NCI-H1417 (cell line): ENCODE measurements around the gene BLVRB.
"Not testable (repeated sequence)": the region's sequence is repeated elsewhere in the genome, so short reads cannot be mapped to it uniquely, and the experiment has no call there.

Experiments
- DNase-seq, 3 experiments: peaks; one replicate each; lab custom pipeline; 2025; lab: John Stamatoyannopoulos, UW

The BLVRB gene

GRCh38 chr19:40449506-40449905 lies 16.0 kb downstream of the BLVRB start:
- no peak for DNase-seq

GRCh38 chr19:40446263-40446784 lies 19.2 kb downstream of the BLVRB start:
- DNase-seq: no peak

DNA sequence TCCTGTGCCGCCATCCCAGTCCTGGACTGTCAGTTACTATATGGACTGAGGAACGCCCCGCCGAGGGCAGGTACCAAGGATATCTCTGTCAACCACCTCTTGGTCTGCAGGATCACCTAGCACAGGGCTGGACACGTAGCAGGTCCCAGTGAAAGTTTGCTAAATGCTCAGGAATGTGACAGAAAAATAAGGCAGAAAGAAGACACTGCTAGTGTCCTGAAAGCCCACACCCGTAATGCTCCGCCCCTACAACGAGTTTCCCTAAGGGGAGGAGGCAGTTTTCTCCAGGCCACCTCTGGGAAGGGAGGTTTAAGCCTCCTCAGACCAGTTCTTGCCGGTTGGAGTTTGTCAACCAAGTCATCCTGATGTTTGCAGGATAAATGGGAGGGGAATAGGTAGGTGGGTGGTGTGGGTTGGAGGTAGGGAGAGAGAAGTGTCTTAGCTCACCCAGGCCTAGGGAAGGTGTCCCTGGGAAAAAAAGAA lies 19.7 kb downstream of the BLVRB start:
- DNase-seq: no peak

- no peak for DNase-seq
These were observed 20.7 kb downstream of the BLVRB start for GRCh38 chr19:40444825-40445312.

GRCh38 chr19:40444000-40444824 lies 21.3 kb downstream of the BLVRB start, which contains the start of gene SERTAD3:
SERTAD3 (minus strand) TSS chr19:40444335; CDS start chr19:40442080, 2,255 bp downstream.
- DNase-seq: peak; percentile 98 to 99 (median 98)

GRCh38 chr19:40443131-40443999 lies 22.2 kb downstream of the BLVRB start:
- peak; percentile 96 to 99 (median 99) for DNase-seq

DNA sequence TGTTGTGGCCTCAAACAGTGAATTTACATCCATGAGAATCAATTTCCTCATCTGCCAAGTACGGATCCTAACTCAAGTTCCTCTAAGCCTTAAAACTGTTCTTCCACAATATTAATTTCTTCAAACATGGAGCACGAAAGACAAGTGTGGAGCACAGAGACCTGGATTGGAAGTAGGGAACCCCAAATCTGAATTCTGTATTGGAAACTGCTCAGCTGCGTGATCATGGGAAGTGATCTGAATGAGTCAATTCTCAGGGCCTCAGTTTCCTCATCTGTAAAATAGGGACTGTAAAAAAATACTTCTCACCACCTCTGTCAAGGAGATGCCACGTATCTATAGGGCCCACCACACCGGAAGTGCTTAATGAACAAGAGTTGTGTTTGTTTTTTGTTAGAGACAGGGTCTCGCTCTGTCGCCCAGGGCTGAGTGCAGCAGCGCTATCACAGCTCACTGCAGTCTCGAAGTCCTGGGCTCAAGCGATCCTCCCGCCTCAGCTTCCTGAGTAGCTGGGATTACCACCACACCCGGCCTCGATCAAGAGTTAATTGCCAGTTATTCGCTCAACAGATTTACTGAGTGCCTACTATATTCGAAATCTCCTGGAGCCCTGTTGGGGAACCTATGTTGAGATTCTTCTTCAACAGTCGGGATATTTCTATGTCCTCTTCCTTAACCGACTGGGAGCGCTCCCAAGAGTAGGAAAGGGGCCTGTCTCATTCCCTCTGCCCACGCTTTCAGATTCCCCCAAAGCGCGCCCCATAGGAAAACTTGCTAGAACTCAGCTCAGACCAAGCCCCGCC lies 23.0 kb downstream of the BLVRB start:
- DNase-seq: no peak

- no peak for DNase-seq
These were observed 23.8 kb downstream of the BLVRB start for GRCh38 chr19:40441719-40442253.

DNA sequence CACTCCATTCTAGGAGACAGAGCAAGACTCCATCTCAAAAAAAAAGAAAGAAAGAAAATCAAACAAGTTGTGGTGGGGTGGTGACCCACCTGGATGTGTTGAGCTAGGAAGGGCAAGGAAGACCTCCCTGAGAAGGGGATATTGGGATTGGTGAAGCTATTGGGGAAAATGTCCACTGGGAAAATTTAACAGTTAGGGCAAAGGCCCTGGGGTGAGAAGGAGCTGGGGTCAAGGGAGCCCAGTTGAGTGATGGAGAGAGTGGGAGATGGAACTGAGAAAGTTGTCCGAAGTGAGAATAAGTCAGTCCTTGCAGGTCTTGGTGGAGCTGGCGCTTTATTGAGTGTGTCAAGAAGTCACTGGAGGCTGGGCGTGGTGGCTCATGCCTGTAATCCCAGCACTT lies 27.3 kb downstream of the BLVRB start:
- DNase-seq: no peak

DNA sequence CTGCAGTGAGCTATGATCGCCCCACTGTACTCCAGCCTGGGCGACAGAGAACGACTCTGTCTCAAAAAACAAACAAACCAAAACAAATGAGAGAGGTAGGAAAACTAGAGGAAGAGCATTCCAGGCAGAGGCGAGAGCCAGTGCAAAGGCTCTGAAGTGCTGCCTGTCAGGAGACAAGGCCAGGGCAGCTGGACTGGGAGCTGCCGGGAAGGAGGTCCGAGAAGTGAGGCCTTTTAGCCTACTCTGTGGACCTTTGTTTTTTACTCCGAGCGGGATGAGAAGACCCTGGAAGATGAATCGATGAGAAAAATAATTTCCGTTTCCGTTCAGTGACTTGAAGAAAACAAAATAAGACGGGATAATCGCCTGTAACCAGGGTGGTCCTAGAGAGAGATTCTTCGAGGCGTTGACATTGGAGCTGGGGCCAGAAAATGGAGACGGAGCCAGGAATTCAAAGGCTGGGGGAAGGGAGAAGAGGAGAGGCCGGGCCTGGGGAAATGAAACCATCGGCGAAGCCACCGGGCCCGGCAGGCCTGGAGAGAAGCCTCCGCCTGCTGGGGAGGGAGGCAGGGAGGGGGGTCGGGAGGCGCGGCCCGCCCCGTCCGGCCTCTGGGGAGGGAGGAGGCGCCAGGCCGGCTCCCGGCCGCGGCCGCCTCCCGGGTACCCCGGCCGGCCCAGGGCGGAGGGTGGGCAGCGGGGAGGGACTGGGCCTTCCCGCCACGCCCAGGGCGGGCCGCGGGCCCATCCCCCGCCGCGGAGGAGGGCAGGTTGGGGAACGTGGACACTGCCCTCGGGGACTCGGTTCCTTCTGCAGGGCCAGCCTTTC lies 31.9 kb downstream of the BLVRB start:
- DNase-seq: peak; percentile 77 to 87 (median 83)

DNA sequence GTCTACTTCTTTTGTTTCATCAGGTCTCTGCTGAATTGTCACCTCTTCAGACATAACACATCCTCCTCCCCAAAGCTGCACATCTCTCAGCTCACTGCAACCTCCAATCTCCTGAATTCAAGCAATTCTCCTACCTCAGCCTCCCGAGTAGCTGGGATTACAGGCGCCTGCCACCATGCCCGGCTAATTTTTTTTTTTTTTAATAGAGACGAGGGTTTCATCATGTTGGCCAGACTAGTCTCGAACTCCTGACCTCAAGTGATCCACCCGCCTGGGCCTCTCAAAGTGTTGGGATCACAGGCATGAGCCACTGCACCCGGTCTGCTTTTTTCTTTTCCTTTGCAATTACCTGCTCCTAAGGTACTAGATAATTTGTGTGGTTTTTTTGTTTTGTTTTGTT lies 32.8 kb downstream of the BLVRB start:
- DNase-seq: peak in 1 of 3 experiments; percentile 21

DNA sequence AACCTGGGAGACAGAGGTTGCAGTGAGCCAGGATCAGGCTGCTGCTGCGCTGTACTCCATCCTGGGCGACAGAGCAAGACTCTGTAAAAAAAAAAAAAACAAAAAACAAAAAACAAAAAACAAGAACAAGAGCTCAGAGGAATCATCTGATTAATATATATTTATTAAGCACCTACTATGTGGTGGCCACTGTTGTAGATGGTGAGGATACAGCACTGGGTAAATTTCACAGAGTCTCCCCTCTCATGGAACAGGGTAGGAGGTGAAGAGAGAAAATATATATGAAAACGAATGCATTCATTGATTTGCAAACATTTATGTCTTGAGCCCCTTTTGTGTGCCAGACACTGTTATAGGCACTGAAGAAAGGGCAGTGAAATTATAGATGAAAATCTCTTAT lies 33.8 kb downstream of the BLVRB start:
- no peak for DNase-seq

DNA sequence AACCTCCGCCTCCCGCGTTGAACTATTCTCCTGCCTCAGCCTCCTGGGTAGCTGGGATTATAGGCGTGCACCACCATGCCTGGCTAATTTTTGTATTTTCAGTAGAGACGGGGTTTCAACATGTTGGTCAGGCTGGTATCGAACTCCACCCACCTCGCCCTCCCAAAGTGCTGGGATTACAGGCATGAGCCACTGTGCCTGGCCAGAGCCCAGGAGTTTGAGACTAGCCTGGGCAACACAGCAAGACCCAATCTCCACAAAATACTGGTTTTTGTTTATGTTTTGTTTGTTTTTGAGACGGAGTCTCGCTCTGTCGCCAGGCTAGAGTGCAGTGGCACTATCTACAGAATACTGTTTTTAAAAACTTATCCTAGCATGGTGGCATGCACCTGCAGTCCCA lies 35.3 kb downstream of the BLVRB start:
- DNase-seq: not testable (repeated sequence)

DNA sequence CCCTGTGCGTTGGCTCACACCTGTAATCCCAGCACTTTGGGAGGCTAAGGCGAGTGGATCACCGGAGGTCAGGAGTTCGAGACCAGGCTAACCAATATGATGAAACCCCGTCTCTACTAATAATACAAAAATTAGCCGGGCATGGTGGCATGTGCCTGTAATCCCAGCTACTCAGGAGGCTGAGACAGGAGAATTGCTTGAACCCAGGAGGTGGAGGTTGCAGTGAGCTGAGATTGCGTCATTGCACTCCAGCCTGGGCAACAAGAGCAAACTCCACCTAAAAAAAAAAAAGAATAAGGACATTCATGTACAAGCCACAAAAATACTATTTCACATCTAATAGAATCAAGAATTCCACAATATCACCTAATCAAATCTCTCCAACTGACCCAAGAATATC lies 37.3 kb downstream of the BLVRB start:
- DNase-seq: not testable (repeated sequence)

DNA sequence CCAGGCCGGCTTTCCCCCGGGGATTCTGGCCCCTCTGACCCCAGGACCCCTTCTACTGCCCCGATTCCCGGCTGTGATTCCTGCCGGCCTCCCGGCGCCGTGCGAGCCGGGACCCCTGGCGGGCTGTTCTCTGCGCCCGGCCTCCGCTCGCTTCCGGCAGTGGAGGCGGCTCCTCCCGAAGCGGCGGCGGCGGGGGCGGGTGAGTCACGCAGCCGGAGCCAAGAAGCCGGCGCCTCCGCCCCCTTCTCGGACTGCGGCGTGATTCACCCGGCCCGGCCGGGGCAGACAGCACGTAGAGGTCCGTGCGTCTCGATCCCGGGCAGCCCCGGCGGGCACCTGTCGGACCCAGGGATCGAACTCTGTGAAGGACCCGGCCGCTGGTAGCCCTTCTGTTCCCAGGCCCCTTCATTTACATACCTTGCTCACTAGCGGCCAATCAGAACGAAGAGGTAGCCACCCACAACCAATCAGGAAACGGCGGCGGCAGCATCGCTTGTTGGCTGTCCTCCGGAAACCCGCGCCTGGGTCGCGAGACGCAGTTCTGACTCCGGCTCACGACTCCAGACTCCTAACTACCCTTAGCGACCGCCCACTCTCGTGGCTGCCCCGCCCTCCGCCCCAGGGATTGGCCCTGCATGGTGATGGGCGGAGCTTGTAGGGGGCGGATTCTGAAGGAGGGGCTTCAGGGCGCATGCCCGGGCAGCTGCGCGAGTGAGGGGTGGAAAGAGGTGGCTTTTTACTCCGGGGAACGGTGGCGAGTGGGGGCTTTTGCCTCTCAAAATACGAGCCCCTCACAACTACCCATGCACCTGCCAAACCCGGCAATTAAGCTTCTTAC lies 39.9 kb downstream of the BLVRB start, which contains the start of gene SERTAD1:
Gene SERTAD1, minus strand, starts transcription at position 543 of the 838 bp plus-strand sequence. CDS start 2,446 bp downstream, outside the sequence.
- DNase-seq: peak; percentile 98 to 99 (median 99)

DNA sequence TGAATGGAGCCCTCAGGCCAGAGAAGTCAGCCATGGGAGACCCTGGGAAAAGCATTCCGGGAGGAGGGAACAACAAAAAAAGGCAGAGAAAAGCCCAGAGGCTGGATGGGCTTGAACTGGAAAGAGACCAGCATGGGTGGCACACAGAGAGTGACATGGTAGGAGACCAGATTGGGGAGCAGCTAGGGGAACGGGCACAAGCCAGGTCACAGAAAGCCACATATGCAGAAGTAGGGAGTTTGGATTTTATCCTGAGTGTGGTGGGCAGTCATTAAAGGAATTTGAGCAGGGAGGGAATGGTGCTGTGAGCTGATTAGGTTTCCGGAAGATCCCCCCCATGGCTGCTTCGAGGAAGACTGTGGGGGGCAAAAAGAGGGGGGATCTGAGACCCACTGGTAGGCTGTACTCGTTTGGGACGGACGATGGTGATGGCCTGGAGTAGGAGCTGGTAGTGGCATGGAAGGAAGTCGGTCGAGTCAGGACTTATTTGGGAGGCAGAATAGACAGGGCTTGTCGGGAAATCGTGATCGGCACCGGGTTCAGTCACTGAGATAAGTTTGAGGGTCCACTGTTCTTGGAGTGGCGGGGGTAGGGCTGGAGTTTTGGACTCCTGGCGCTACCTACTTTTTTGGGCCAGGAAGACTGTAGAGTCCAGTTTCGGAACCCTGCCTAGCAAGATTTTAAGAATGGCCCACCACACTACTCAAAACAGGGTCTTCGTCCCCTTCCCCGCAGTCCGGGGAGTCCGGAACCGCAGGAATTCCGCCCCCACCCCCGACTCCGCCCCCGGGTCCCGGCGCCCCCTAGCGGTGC lies 40.7 kb downstream of the BLVRB start:
- peak in 1 of 3 experiments; percentile 39 for DNase-seq

DNA sequence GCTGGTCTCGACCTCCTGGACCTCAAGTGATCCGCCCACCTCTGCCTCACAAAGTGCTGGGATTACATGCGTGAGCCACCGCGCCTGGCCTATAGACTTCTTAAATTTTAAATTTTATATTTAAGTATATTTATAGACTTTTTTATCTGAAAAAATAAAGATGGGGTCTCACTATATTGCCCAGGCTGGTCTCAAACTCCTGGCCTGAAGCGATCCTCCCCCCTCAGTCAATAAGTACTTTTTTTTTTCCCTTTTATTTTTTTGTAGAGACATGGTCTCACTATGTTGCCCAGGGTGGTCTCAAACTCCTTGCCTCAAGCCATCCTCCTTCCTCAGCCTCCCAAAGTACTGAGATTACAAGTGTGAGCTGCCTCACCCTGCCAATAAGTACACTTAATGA lies 41.6 kb downstream of the BLVRB start:
- DNase-seq: no peak
